AG20443 (cell line): ENCODE data around the gene PLEKHB2.
"Not testable (repeated sequence)": the region's sequence is repeated elsewhere in the genome, so short reads cannot be mapped to it uniquely, and the experiment has no call there.

Experiments
- DNase-seq: peaks from one replicate; pipeline ENCODE4 v3.0.0; 2012; ENCODE audit warnings: low spot score, mixed read lengths

PLEKHB2 gene

DNA sequence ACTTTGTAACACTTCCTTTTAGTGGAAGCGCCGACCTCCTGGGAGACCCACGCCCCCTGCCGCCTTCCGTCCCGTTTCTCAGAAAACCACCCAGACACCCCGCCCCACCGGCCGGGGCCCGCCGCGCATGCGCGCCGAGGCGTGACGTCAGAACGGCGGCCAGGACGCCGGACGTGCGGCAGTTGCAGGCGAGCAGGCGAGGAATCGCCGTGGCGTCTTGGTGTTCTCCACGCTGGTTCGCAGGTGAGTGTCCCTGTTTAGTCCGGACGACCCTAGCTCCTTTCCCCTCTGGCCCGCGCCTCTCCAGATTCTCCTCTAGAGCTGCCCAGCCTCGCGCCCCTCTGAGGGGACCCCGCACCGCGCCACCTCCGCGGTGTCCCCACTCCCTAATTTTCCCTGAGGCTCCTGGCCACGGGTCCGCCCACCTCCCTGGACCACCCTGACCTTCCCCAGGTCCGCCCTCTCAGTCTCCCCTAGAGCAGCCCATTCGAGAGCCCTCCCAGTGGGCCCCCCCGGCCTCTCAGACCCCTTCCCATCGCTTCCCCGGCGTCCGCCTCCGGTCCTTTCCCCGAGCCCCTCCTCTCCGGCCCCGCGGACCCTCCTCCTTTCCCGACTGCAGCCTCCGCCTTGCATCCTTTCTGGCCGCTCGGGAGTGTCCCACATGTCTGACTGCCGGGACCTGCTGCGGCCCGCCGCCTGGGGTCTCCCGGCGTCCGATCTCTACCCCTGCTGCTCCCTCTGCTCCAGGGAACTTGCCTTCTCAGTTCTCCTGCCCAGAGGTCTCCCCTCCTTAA, at the start of gene PLEKHB2:
PLEKHB2 (plus strand) TSS at position 181 of the 794 bp plus-strand sequence. CDS start 15,606 bp downstream, outside the sequence.
- peak; percentile 99 for DNase-seq

- no peak for DNase-seq
Measured at GRCh38 chr2:131056204-131056931, 48.8 kb upstream of the PLEKHB2 start.

DNA sequence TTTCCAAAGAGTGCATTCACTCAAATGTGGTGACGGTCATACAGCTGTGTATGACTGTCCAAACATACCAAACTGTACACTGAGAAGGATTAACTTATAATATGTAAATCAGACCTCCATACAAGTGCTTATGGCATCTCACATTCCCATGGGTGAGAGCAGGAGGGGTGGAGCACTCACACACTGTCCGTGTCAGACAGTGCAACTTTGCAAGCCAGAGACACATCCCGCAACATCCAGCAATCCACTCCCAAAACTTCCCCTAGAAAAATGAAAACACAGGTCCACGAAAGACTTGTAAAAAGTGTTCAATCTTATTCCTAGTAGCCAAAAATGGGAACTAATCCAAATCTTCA, 48.2 kb upstream of the PLEKHB2 start:
- no peak for DNase-seq

DNA sequence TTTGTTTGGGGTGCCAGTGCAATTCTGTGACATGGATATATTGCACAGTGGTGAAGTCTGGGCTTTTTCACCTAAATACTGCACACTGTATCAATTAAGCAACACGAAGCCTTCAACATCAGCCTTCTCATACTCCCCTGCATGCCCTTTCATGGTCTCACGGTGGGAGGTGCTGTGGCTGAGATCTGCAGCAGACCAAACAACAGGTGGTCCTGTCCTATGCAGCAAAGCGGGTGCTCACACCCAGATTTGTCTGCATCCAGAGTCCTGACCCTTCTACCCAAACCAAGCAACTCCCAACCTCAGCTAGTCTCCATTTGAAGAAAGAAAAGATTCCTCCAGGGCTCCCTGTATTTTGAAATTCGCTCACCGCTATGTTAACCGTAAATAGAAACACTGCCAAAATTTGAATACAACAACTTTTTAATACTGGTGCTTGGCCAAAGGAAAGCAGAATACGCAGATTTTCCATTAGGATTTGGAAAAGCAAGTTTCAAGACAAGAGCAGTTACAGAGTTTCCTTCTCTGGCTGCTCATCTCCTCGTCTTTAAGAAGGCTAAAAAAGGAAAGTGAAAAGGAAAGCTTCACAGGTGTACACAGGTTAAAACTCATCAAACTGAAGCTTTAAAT, 46.8 kb upstream of the PLEKHB2 start:
- DNase-seq = no peak

- no peak for DNase-seq
Measured at GRCh38 chr2:131058920-131059319, 46.2 kb upstream of the PLEKHB2 start.

GRCh38 chr2:131063501-131064283, 41.4 kb upstream of the PLEKHB2 start:
- DNase-seq = no peak

GRCh38 chr2:131064589-131065512, 40.3 kb upstream of the PLEKHB2 start:
- no peak for DNase-seq

GRCh38 chr2:131067465-131068125, 37.5 kb upstream of the PLEKHB2 start:
- DNase-seq = no peak

- DNase-seq = not testable (repeated sequence)
Measured at GRCh38 chr2:131068172-131068571, 37.0 kb upstream of the PLEKHB2 start.

DNA sequence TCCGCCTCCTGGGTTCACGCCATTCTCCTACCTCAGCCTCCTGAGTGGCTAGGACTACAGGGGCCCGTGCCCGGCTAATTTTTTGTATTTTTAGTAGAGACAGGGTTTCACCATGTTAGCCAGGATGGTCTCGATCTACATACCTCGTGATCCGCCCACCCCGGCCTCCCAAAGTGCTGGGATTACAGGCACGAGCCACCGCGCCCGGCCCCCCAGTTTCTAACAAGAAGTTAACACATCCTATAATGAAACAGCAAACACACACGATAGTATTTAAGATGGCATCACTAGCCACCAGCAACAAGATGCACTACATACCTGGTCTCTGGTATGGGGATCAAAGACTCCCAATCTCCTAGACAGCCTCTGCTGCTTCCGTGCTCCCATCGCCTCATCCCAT, 29.6 kb upstream of the PLEKHB2 start:
- DNase-seq = not testable (repeated sequence)

DNA sequence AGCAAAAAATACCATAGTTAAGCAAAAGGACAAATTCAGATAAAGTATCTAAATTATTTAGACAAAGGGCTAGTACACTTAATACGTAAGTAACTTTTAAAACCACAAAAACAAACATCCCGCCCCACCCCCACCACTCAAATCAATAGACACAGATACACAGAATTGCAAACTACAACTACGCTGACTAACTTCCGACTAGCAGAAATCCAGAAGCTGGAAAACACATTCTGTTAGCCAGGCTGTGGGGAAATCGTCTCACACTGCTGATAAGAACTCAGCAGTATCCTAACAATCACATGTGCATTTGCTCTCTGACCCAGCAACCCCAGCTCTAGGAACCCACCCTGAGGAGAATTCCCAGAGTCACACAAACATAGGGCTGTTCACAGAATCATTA, 28.4 kb upstream of the PLEKHB2 start:
- no peak for DNase-seq

DNA sequence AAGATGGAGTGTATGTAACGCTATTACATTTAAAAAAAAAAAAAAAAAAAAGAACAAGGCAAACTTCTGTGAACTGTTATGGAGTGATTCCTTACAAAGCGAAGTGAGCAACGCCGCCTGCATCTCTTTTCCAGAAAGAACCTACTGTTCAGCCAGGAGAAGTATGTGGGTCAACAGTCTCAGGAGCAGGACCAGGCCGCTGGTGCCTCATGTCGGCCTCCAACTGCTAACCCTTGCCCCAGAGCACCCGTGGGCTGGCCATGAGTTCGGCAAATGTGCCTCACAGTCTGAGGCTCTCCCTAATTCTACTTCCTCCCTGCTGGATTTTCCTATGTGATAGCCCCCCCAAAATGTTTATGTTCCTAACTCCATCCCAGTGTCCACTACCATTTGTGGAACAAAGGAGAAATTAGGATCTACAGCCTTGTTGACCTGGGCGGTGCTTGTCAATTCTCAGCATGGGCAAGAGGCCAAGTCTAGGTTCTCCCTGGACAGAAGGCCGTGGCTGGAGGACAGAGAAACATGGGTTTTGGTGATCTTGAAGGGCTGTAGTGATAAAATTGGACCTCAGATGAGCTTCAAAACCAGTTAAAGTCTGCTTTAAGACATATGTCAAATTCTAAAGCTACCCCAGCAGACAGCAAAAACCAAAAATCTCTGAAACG, 27.8 kb upstream of the PLEKHB2 start:
- no peak for DNase-seq

- DNase-seq = no peak
Measured at GRCh38 chr2:131077966-131078365, 27.2 kb upstream of the PLEKHB2 start.

- not testable (repeated sequence) for DNase-seq
Measured at GRCh38 chr2:131079931-131080330, 25.2 kb upstream of the PLEKHB2 start.

GRCh38 chr2:131081190-131081589, 23.9 kb upstream of the PLEKHB2 start:
- no peak for DNase-seq

GRCh38 chr2:131085646-131086045, 19.5 kb upstream of the PLEKHB2 start:
- no peak for DNase-seq

GRCh38 chr2:131092458-131093005, 12.6 kb upstream of the PLEKHB2 start:
- no peak for DNase-seq

DNA sequence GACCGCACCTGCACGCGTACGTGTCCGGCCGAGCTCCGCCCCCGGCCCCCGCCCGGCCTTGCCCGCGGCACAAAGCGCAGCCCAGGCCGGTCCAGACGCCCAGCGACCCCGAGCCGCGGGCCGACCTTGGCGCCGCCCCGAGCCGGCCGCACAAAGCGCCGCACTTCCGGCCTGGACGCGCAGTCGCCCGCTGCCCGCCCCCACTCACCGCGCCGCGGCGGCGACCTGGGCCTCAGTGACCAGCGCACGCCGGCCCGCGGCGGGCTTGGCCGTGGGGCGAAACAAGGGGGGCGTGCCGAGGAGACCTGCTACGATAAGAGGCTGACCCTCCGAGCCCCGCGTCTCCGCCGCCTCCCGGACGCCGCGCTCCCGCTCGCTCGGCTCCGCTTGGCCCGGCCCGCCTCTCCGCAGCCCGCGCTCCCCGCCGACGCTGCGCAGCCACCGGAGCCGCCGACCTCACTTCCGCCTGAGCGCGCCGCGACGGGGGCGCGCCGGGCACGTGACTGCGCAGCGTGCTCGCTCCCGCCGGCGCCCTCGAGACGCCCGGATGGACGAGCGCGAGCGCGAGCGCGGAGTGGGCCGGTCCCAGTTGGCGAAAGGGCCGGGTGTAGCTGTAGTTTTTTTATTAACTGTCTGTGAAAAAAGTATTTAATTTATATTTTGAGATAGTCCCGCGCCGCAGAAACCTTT, 12.0 kb upstream of the PLEKHB2 start, which contains the start of gene FAM168B:
FAM168B (minus strand) TSS at position 455 of the 690 bp plus-strand sequence. CDS start 10,814 bp downstream, outside the sequence.
- DNase-seq = peak; percentile 96
